ENCODE measurements around the gene SLC30A7. TPM values are rescaled to one million over a fixed set of nuclear protein-coding genes. Genes with fewer than 3 reads are reported as not detected.
"Not testable (repeated sequence)": the region's sequence is repeated elsewhere in the genome, so short reads cannot be mapped to it uniquely, and the experiment has no call there.

The SLC30A7 gene
- total RNA-seq, 2 experiments from 2014 or later = 32.6 to 34.6 TPM

GRCh38 chr1:100874433-100874832 lies 21.5 kb upstream of the SLC30A7 start:
- no peak for DNase-seq
- Mint-ChIP-seq H3K27me3 (no peaks in the 10 kb centered on the region), H3K9me3 (no peaks in the 10 kb centered on the region), H3K4me3 (no peak overlapping the region), H3K36me3 (no peaks in the 10 kb centered on the region), H3K27ac (no peak overlapping the region), H3K4me1 (peaks cover 2% of the 10 kb centered on the region)
- POLR2A ChIA-PET = no interaction called here
- no peak for ATAC-seq (ENCODE audit: low read depth)

DNA sequence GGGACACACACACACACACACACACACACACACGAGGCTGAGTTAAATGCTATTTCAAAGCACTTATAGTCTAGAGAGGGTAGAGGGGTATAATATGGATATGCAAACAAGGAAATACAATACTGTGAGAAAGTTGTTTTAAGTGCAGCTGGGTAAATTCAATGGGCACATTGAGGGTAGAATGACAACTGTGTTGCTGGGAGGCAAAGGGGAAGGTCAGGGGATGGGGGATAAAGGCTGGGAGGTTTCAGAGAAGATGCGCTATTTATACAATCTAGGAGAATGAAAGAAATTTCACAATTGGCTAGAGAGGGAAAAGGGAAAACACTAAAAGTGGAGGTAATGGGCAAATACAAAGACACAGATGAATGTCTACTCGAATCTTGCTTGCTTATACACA lies 20.7 kb upstream of the SLC30A7 start:
- Mint-ChIP-seq H3K9me3 (no peaks in the 10 kb centered on the region), H3K27me3 (no peaks in the 10 kb centered on the region), H3K4me1 (peaks cover 2% of the 10 kb centered on the region), H3K27ac (no peak overlapping the region), H3K4me3 (no peak overlapping the region), H3K36me3 (no peaks in the 10 kb centered on the region)
- DNase-seq (no peak), ATAC-seq (ENCODE audit: low read depth) (no peak)
- POLR2A ChIA-PET = no interaction called here

- H3K27me3 Mint-ChIP-seq = no peaks in the 10 kb centered on the region
- DNase-seq (no peak), ATAC-seq (ENCODE audit: low read depth) (no peak)
- POLR2A ChIA-PET = no interaction called here
- H3K36me3 Mint-ChIP-seq = no peaks in the 10 kb centered on the region
- no peaks in the 10 kb centered on the region for H3K4me1 Mint-ChIP-seq
- H3K4me3 Mint-ChIP-seq = no peak overlapping the region
- no peaks in the 10 kb centered on the region for H3K9me3 Mint-ChIP-seq
- no peak overlapping the region for H3K27ac Mint-ChIP-seq
Measured at GRCh38 chr1:100876291-100876690, 19.6 kb upstream of the SLC30A7 start.

- POLR2A ChIA-PET = interaction anchor here (1.8 kb wide), 1 partner anchor 16 kb away, joined by 6 read pairs; the partner anchor contains the start of genes EXTL2 and SLC30A7
- no peak for DNase-seq
- ATAC-seq (ENCODE audit: low read depth) = no peak
- Mint-ChIP-seq H3K27ac (no peak overlapping the region), H3K36me3 (no peaks in the 10 kb centered on the region), H3K27me3 (peaks cover 3% of the 10 kb centered on the region), H3K4me3 (no peak overlapping the region), H3K9me3 (no peaks in the 10 kb centered on the region), H3K4me1 (no peaks in the 10 kb centered on the region)
Measured at GRCh38 chr1:100879422-100879821, 16.5 kb upstream of the SLC30A7 start.

DNA sequence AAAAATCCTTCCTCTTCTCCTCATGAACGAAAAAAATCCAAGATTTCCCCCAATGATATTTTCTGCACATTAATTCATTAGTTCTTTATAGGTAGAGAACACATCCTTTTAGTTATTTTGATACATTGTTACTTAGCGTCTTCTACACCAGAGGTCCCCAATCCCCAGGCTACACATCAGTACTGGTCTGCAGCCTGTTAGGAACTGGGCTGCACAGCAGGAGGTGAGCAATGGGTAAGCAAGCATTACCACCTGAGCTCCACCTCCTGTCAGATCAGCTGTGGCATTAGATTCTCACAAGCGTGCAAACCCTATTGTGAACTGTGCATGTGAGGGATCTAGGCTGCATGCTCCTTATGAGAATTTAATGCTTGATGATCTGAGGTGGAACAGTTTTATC lies 14.2 kb upstream of the SLC30A7 start:
- H3K27ac Mint-ChIP-seq = no peak overlapping the region
- H3K36me3 Mint-ChIP-seq = peaks cover 1% of the 10 kb centered on the region
- no peaks in the 10 kb centered on the region for H3K4me1 Mint-ChIP-seq
- peaks cover 3% of the 10 kb centered on the region for H3K27me3 Mint-ChIP-seq
- POLR2A ChIA-PET = no interaction called here
- no peak overlapping the region for H3K4me3 Mint-ChIP-seq
- no peak for DNase-seq
- ATAC-seq (ENCODE audit: low read depth) = no peak
- no peaks in the 10 kb centered on the region for H3K9me3 Mint-ChIP-seq

DNA sequence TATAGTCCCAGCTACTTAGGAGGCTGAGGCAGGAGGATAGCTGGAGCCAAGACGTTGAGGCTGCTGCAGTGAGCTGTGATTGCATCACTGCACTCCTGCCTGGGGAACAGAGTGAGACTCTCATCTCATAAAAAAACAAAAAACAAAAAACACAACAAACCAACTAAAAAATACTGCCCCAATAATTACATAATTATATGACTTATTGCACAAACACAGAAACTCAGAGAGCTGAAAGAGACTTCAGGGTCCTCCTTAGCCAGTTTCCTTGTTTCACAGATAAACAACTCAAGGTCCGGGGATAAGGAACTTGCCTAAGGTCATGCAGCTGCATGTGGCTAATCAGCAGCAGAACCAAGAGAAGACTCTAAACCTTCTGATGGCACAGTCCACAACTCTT lies 13.2 kb upstream of the SLC30A7 start:
- H3K27me3 Mint-ChIP-seq = peaks cover 3% of the 10 kb centered on the region
- no peaks in the 10 kb centered on the region for H3K9me3 Mint-ChIP-seq
- H3K4me3 Mint-ChIP-seq = no peak overlapping the region
- H3K27ac Mint-ChIP-seq = no peak overlapping the region
- POLR2A ChIA-PET = no interaction called here
- H3K36me3 Mint-ChIP-seq = peaks cover 1% of the 10 kb centered on the region
- no peaks in the 10 kb centered on the region for H3K4me1 Mint-ChIP-seq
- ATAC-seq (ENCODE audit: low read depth) = no peak
- no peak for DNase-seq

DNA sequence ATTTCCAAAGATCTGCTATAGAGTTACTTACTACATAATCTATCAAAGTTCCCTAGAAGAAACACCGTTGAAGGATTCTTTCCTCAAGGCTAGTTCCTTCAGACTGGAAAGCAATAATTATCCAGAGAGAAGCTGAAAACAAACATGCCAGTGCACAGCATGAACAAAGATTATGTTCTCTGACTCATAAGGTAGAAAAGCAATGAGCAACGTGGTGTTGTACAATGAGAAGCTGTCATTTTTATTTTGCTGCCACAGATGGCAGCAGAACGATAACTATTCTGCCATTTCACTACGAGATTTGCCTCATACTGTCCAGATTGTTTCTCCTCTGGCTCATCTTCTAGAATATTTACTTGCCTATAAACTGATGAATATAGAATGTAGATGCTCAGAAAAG lies 11.9 kb upstream of the SLC30A7 start:
- H3K4me3 Mint-ChIP-seq = no peak overlapping the region
- POLR2A ChIA-PET = no interaction called here
- ATAC-seq (ENCODE audit: low read depth) = no peak
- no peak for DNase-seq
- peaks cover 3% of the 10 kb centered on the region for H3K9me3 Mint-ChIP-seq
- no peaks in the 10 kb centered on the region for H3K4me1 Mint-ChIP-seq
- peaks cover 3% of the 10 kb centered on the region for H3K27me3 Mint-ChIP-seq
- H3K36me3 Mint-ChIP-seq = peaks cover 5% of the 10 kb centered on the region
- H3K27ac Mint-ChIP-seq = no peak overlapping the region

DNA sequence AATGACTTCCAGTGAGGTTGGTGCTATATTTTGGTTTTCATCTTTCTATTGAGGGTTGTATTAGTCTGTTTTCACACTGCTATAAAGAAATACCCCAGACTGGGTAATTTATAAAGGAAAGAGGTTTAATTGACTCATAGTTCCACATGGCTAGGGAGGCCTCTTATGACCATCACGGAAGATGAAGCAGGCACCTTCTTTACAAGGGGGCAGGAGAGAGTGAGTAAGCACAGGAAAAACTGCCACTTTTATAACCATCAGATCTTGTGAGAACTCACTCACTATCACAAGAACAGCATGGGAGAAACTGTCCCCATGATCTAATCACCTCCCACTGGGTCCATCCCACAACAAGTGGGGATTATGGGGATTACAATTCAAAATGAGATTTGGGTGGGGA lies 6.9 kb upstream of the SLC30A7 start:
- H3K36me3 Mint-ChIP-seq = peaks cover 19% of the 10 kb centered on the region
- ATAC-seq (ENCODE audit: low read depth); H3K27ac Mint-ChIP-seq; DNase-seq; H3K27me3 Mint-ChIP-seq; POLR2A ChIA-PET; H3K4me3 Mint-ChIP-seq: not testable (repeated sequence)
- H3K4me1 Mint-ChIP-seq = peaks cover 11% of the 10 kb centered on the region
- H3K9me3 Mint-ChIP-seq = peaks cover 16% of the 10 kb centered on the region

GRCh38 chr1:100889869-100890482 lies 5.9 kb upstream of the SLC30A7 start:
- H3K27ac Mint-ChIP-seq; ATAC-seq (ENCODE audit: low read depth); H3K4me3 Mint-ChIP-seq; POLR2A ChIA-PET; H3K27me3 Mint-ChIP-seq; DNase-seq: not testable (repeated sequence)
- H3K9me3 Mint-ChIP-seq = peaks cover 16% of the 10 kb centered on the region
- H3K36me3 Mint-ChIP-seq = peaks cover 19% of the 10 kb centered on the region
- H3K4me1 Mint-ChIP-seq = peaks cover 14% of the 10 kb centered on the region

GRCh38 chr1:100891380-100891779 lies 4.5 kb upstream of the SLC30A7 start:
- ATAC-seq (ENCODE audit: low read depth) (no peak), DNase-seq (no peak)
- H3K36me3 Mint-ChIP-seq = peaks cover 18% of the 10 kb centered on the region
- H3K4me1 Mint-ChIP-seq = peaks cover 14% of the 10 kb centered on the region
- H3K4me3 Mint-ChIP-seq = no peak overlapping the region
- POLR2A ChIA-PET = no interaction called here
- peaks cover 16% of the 10 kb centered on the region for H3K9me3 Mint-ChIP-seq
- H3K27me3 Mint-ChIP-seq = no peaks in the 10 kb centered on the region
- H3K27ac Mint-ChIP-seq = no peak overlapping the region

DNA sequence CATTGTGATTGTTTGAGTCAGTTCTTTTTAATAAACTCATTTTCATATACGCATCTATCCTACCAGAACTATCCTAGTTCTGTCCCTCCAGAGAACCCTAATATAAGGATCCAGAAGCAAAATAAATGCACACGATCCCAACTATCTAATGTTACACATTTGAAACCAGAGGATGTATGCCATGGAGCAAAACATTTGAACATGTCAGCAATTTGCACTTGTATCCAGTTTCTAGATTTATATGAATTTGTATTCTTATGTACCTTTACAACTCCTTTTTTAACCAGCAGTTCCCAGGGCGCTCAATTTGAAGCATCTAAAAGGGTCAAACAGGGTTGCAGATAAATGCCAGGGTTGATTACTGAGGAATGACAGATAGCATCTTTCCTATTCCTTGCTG lies 3.3 kb upstream of the SLC30A7 start:
- Mint-ChIP-seq H3K4me3 (no peak overlapping the region), H3K36me3 (peaks cover 20% of the 10 kb centered on the region), H3K27me3 (no peaks in the 10 kb centered on the region), H3K27ac (no peak overlapping the region), H3K4me1 (peaks cover 21% of the 10 kb centered on the region), H3K9me3 (peaks cover 16% of the 10 kb centered on the region)
- ATAC-seq (ENCODE audit: low read depth) = no peak
- POLR2A ChIA-PET = interaction anchor here (0.6 kb wide), 1 partner anchor 536 kb away, joined by 10 read pairs; no protein-coding TSS in a partner anchor
- DNase-seq = no peak

DNA sequence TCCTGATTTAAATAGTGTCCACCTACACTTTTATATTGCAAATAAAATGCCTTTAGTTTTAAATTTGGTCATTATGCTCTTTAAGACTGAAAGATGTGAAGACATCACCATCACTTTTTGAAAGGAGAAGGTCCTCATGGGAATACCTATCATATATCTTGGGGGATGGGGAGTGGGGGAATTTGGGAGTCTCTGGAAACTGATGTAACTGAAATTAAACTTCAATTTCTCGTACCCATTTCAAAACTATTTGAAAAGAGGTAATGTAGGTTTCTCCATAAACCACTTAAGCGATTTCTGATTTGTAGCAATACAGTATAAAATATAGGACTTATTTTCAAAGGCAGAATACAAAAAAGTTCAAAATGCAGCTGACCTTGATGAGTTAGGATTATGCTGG lies 2.2 kb upstream of the SLC30A7 start:
- ATAC-seq (ENCODE audit: low read depth) (no peak), DNase-seq (no peak)
- POLR2A ChIA-PET = no interaction called here
- peaks cover 27% of the 10 kb centered on the region for H3K4me1 Mint-ChIP-seq
- peaks cover 22% of the 10 kb centered on the region for H3K36me3 Mint-ChIP-seq
- H3K4me3 Mint-ChIP-seq = peak overlapping the region; percentile 8
- peaks cover 14% of the 10 kb centered on the region for H3K9me3 Mint-ChIP-seq
- H3K27me3 Mint-ChIP-seq = no peaks in the 10 kb centered on the region
- H3K27ac Mint-ChIP-seq = no peak overlapping the region

- Mint-ChIP-seq H3K27ac (peak within 1 kb of the TSS; percentile 99), H3K9me3 (peaks cover 10% of the 10 kb centered on the region), H3K4me1 (peaks cover 31% of the 10 kb centered on the region), H3K36me3 (peaks cover 25% of the 10 kb centered on the region), H3K27me3 (no peaks in the 10 kb centered on the region), H3K4me3 (peak within 1 kb of the TSS; percentile 100)
- peak; percentile 55 for DNase-seq
- peak; percentile 24 for ATAC-seq (ENCODE audit: low read depth)
- POLR2A ChIA-PET = interaction anchor here (0.6 to 2.1 kb wide), 10 partner anchors 10 to 463 kb away, joined by 3 to 6 read pairs (median 4); no protein-coding TSS in a partner anchor
Measured at GRCh38 chr1:100894603-100895539, 1.0 kb upstream of the SLC30A7 start, which contains the start of gene EXTL2. EXTL2 (minus strand) TSS chr1:100894842; CDS start chr1:100888757, 6,085 bp downstream.
